ENCODE data around the gene SDK1. TPM values are rescaled to one million over a fixed set of nuclear protein-coding genes. Genes with fewer than 3 reads are reported as not detected.

SDK1 gene
- polyA plus RNA-seq, 2 of the 4 experiments (the other 2 are of a cell fraction), result 0.12 to 0.28 TPM

DNA sequence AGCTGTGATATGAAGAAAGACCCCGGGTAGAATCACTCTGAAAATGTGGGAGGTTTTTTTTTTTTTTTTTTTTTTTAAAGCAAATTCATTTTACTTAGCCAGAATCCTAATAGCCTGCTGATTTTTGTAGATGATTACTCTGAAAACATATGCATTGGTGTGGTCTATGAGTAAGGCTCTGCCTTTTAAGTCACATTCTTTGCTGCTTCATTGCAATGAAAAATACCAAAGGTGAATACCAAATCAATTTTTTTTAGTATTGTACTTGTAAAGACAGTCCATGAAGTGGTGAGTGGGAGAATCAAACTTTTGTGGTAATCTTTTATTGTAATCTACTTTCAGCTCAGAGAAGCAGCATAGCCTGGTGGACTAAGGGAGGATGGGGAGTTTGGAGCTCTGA lies 130.3 kb downstream of the SDK1 start:
- no peak overlapping the region for H3K4me3 ChIP-seq
- FAIRE-seq (no peak), DNase-seq (ENCODE audit: low read depth in 1 of 2, low spot score in 1 of 2) (no peak), ATAC-seq (no peak)
- peaks cover 8% of the 10 kb centered on the region for H3K4me1 ChIP-seq
- no peak overlapping the region for H3K4me2 ChIP-seq
- CTCF ChIA-PET, result no interaction called here
- H3K9me3 ChIP-seq, result no peaks in the 10 kb centered on the region
- H3K27ac ChIP-seq, result no peak overlapping the region
- no peak for TF ChIP-seq ESRRA (IDR thresholded peaks at IDR 0.05; ENCODE audit: borderline replicate concordance, low read length)
- TF ChIP-seq BHLHE40 (IDR thresholded peaks at IDR 0.05; ENCODE audit: low read depth, low read length), result no peak
- TF ChIP-seq RAD21 (conservative IDR thresholded peaks at IDR 0.05 in 1 of 2, IDR thresholded peaks at IDR 0.05 in 1 of 2), result no peak
- no peak for TF ChIP-seq EHMT2 (IDR thresholded peaks at IDR 0.05; ENCODE audit: low read depth)
- TF ChIP-seq TP53 (CRISPR knock-in tag; IDR thresholded peaks at IDR 0.05), result no peak
- no peak for TF ChIP-seq RNF2 (IDR thresholded peaks at IDR 0.05; ENCODE audit: borderline replicate concordance, low read depth)
- TF ChIP-seq, protein P1, sequence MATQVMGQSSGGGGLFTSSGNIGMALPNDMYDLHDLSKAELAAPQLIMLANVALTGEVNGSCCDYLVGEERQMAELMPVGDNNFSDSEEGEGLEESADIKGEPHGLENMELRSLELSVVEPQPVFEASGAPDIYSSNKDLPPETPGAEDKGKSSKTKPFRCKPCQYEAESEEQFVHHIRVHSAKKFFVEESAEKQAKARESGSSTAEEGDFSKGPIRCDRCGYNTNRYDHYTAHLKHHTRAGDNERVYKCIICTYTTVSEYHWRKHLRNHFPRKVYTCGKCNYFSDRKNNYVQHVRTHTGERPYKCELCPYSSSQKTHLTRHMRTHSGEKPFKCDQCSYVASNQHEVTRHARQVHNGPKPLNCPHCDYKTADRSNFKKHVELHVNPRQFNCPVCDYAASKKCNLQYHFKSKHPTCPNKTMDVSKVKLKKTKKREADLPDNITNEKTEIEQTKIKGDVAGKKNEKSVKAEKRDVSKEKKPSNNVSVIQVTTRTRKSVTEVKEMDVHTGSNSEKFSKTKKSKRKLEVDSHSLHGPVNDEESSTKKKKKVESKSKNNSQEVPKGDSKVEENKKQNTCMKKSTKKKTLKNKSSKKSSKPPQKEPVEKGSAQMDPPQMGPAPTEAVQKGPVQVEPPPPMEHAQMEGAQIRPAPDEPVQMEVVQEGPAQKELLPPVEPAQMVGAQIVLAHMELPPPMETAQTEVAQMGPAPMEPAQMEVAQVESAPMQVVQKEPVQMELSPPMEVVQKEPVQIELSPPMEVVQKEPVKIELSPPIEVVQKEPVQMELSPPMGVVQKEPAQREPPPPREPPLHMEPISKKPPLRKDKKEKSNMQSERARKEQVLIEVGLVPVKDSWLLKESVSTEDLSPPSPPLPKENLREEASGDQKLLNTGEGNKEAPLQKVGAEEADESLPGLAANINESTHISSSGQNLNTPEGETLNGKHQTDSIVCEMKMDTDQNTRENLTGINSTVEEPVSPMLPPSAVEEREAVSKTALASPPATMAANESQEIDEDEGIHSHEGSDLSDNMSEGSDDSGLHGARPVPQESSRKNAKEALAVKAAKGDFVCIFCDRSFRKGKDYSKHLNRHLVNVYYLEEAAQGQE (IDR thresholded peaks at IDR 0.05), result no peak
- TF ChIP-seq GATA3 (IDR thresholded peaks at IDR 0.05; ENCODE audit: borderline replicate concordance), result no peak
- no peak for TF ChIP-seq RCOR1 (IDR thresholded peaks at IDR 0.05; ENCODE audit: low read depth, low read length)
- no peak for TF ChIP-seq FOSL2 (IDR thresholded peaks at IDR 0.05)
- no peak for TF ChIP-seq FOSL2 (CRISPR knock-in tag; IDR thresholded peaks at IDR 0.05)
- 3% methylated on average over 1 of the region's 1 CpG for WGBS (ENCODE audit: missing lambda C conversion rate)
- POLR2A ChIA-PET, result no interaction called here

DNA sequence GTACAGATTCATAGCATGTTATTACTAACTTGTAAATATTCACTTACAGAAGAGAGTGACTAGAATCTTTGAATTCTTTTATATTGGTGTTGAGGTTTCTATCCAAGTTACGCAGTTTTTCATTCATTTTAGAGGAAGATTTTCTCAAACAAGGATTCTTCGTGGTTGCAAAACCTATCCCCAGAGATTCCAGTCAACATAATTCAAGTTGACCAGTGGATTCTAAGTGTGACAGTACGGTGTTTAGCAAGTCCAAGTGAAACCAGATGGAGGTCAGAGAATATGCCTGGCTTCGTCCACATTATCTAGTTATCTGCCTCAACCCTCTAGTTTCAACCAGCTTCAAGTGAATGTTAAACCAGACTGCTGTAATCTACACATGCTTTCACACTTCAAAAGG lies 131.9 kb downstream of the SDK1 start:
- FAIRE-seq (no peak), ATAC-seq (no peak), DNase-seq (ENCODE audit: low read depth in 1 of 2, low spot score in 1 of 2) (no peak)
- TF ChIP-seq CHD4 (IDR thresholded peaks at IDR 0.05; ENCODE audit: borderline replicate concordance) (no peak), RNF2 (IDR thresholded peaks at IDR 0.05; ENCODE audit: borderline replicate concordance, low read depth) (no peak), NFE2L2 (conservative IDR thresholded peaks at IDR 0.05; ENCODE audit: low read length) (no peak), EHMT2 (IDR thresholded peaks at IDR 0.05; ENCODE audit: low read depth) (no peak), SMC3 (IDR thresholded peaks at IDR 0.05) (no peak), MYC (IDR thresholded peaks at IDR 0.05; ENCODE audit: borderline replicate concordance, low read length) (no peak), TFCP2L1 (CRISPR knock-in tag; IDR thresholded peaks at IDR 0.05) (no peak), ZSCAN20 (CRISPR knock-in tag; IDR thresholded peaks at IDR 0.05) (no peak), HDAC2 (IDR thresholded peaks at IDR 0.05) (no peak), RAD21 (conservative IDR thresholded peaks at IDR 0.05 in 1 of 2, IDR thresholded peaks at IDR 0.05 in 1 of 2) (no peak), FOXS1 (CRISPR knock-in tag; IDR thresholded peaks at IDR 0.05) (no peak), HOXB5 (CRISPR knock-in tag; IDR thresholded peaks at IDR 0.05) (no peak)
- TF ChIP-seq, protein P2, sequence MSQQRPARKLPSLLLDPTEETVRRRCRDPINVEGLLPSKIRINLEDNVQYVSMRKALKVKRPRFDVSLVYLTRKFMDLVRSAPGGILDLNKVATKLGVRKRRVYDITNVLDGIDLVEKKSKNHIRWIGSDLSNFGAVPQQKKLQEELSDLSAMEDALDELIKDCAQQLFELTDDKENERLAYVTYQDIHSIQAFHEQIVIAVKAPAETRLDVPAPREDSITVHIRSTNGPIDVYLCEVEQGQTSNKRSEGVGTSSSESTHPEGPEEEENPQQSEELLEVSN (IDR thresholded peaks at IDR 0.05; ENCODE audit: borderline replicate concordance, low read depth), result no peak
- WGBS (ENCODE audit: missing lambda C conversion rate), result 60% methylated on average over 4 of the region's 4 CpGs
- Histone ChIP-seq H3K4me2 (no peak overlapping the region), H3K9me3 (no peaks in the 10 kb centered on the region), H3K27ac (no peak overlapping the region), H3K4me1 (peaks cover 21% of the 10 kb centered on the region), H3K4me3 (no peak overlapping the region)
- POLR2A ChIA-PET, result no interaction called here
- CTCF ChIA-PET, result no interaction called here

DNA sequence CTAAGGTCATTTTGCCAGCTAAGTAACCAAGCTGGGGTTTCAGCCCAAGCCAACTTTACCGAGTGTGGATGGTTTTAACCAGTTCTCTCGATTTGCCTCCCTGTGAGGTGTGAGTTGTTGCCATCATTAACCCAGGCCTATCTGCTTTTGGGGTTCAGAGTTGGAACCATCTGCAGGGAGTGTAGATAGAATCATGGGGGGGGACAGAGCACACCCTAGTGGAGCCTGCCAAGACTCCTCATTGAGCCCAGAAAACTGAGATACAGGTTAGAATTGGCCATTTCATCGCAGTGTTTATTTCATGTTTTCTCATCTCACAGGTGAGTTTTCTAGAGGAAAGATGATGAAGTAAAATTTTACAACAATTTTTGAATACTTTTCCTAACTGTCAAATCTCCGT lies 133.6 kb downstream of the SDK1 start:
- DNase-seq (ENCODE audit: low read depth in 1 of 2, low spot score in 1 of 2), result no peak
- ChIA-PET CTCF (interaction anchor here (0.8 to 1.7 kb wide), 3 partner anchors 47 to 548 kb away, joined by 3 to 4 read pairs (median 3); no protein-coding TSS in a partner anchor), POLR2A (no interaction called here)
- WGBS (ENCODE audit: missing lambda C conversion rate), result 53% methylated on average over 4 of the region's 4 CpGs
- no peak overlapping the region for H3K27ac ChIP-seq
- no peak overlapping the region for H3K4me2 ChIP-seq
- no peaks in the 10 kb centered on the region for H3K9me3 ChIP-seq
- H3K4me1 ChIP-seq, result peaks cover 35% of the 10 kb centered on the region
- no peak overlapping the region for H3K4me3 ChIP-seq
- ATAC-seq, result no peak
- FAIRE-seq, result no peak
- no peak for TF ChIP-seq POLR2A (IDR thresholded peaks at IDR 0.05; ENCODE audit: low read length)
- TF ChIP-seq, protein P3, sequence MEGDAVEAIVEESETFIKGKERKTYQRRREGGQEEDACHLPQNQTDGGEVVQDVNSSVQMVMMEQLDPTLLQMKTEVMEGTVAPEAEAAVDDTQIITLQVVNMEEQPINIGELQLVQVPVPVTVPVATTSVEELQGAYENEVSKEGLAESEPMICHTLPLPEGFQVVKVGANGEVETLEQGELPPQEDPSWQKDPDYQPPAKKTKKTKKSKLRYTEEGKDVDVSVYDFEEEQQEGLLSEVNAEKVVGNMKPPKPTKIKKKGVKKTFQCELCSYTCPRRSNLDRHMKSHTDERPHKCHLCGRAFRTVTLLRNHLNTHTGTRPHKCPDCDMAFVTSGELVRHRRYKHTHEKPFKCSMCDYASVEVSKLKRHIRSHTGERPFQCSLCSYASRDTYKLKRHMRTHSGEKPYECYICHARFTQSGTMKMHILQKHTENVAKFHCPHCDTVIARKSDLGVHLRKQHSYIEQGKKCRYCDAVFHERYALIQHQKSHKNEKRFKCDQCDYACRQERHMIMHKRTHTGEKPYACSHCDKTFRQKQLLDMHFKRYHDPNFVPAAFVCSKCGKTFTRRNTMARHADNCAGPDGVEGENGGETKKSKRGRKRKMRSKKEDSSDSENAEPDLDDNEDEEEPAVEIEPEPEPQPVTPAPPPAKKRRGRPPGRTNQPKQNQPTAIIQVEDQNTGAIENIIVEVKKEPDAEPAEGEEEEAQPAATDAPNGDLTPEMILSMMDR (IDR thresholded peaks at IDR 0.05), result no peak
- no peak for TF ChIP-seq PHF8 (IDR thresholded peaks at IDR 0.05; ENCODE audit: borderline replicate concordance, low read depth)
- TF ChIP-seq, protein P4, sequence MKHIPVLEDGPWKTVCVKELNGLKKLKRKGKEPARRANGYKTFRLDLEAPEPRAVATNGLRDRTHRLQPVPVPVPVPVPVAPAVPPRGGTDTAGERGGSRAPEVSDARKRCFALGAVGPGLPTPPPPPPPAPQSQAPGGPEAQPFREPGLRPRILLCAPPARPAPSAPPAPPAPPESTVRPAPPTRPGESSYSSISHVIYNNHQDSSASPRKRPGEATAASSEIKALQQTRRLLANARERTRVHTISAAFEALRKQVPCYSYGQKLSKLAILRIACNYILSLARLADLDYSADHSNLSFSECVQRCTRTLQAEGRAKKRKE (CRISPR knock-in tag; IDR thresholded peaks at IDR 0.05; ENCODE audit: low read depth), result no peak
- no peak for TF ChIP-seq EP300 (IDR thresholded peaks at IDR 0.05)
- TF ChIP-seq, protein P5, sequence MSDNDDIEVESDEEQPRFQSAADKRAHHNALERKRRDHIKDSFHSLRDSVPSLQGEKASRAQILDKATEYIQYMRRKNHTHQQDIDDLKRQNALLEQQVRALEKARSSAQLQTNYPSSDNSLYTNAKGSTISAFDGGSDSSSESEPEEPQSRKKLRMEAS (IDR thresholded peaks at IDR 0.05), result no peak
- no peak for TF ChIP-seq ZC3H11A (IDR thresholded peaks at IDR 0.05)
- TF ChIP-seq, protein P6, sequence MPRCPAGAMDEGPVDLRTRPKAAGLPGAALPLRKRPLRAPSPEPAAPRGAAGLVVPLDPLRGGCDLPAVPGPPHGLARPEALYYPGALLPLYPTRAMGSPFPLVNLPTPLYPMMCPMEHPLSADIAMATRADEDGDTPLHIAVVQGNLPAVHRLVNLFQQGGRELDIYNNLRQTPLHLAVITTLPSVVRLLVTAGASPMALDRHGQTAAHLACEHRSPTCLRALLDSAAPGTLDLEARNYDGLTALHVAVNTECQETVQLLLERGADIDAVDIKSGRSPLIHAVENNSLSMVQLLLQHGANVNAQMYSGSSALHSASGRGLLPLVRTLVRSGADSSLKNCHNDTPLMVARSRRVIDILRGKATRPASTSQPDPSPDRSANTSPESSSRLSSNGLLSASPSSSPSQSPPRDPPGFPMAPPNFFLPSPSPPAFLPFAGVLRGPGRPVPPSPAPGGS (IDR thresholded peaks at IDR 0.05), result no peak

All from A549 (cell line).